Measurements from ENCODE around the gene TSPAN14.

DNA sequence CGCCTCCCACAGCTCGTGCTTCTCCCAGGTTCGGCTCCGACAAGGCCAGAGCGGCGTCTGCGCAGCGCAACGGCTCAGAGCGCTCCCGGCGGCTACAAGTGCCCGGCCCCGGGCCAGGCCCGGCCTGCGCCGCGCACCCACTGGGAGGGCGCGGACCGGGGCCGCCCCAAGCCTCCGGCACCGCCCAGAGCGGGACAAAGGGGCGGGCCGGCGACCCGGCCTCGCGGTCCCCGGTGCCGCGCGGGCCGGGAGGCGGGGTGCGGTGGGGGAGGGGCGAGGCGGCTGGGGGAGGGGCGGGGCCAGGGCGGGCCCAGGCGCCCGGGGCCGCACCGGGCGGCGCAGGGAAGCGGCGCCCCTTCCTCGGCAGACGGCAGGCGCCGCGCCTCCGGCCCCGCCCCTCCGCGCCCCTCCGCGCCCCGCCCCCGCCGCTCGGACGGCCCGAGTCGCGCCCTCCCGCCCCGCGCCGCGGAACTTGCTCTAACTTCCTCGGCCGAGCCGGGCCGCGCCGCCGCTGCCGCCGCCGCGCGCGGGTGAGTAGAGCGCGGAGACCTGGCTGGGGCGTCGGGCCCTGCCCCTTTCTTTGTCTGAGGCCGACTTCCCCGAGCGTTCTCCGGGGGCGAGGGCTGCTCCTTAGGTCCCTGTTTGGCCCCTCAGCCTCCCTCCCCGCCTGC lies at the start of gene TSPAN14:
- TF ChIP-seq, protein P1, sequence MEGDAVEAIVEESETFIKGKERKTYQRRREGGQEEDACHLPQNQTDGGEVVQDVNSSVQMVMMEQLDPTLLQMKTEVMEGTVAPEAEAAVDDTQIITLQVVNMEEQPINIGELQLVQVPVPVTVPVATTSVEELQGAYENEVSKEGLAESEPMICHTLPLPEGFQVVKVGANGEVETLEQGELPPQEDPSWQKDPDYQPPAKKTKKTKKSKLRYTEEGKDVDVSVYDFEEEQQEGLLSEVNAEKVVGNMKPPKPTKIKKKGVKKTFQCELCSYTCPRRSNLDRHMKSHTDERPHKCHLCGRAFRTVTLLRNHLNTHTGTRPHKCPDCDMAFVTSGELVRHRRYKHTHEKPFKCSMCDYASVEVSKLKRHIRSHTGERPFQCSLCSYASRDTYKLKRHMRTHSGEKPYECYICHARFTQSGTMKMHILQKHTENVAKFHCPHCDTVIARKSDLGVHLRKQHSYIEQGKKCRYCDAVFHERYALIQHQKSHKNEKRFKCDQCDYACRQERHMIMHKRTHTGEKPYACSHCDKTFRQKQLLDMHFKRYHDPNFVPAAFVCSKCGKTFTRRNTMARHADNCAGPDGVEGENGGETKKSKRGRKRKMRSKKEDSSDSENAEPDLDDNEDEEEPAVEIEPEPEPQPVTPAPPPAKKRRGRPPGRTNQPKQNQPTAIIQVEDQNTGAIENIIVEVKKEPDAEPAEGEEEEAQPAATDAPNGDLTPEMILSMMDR (IDR thresholded peaks at IDR 0.05; ENCODE audit: poor library complexity): no peak
- no peak for TF ChIP-seq EZH2 (IDR thresholded peaks at IDR 0.05; ENCODE audit: borderline replicate concordance)

All from hepatocyte (in vitro differentiated cells).